HG02870 (cell line): ENCODE data around the gene AUH.

Experiments used
- ATAC-seq: cut with Tn5 transposase; IDR thresholded peaks from one replicate; pipeline ENCODE4 v1.9.1; 2021; ENCODE audit warnings: mild to moderate bottlenecking, moderate library complexity; ENCODE audit not compliant: unreplicated experiment

The AUH gene

GRCh38 chr9:91341258-91341746 lies 20.4 kb downstream of the AUH start:
- ATAC-seq = no peak

- ATAC-seq = no peak
Measured at GRCh38 chr9:91340395-91340967, 21.2 kb downstream of the AUH start.

- ATAC-seq = no peak
Measured at GRCh38 chr9:91338681-91339080, 23.0 kb downstream of the AUH start.

- ATAC-seq = no peak
Measured at GRCh38 chr9:91336786-91337185, 24.9 kb downstream of the AUH start.

GRCh38 chr9:91334053-91334452 lies 27.7 kb downstream of the AUH start:
- no peak for ATAC-seq

- no peak for ATAC-seq
Measured at GRCh38 chr9:91333551-91333950, 28.2 kb downstream of the AUH start.

GRCh38 chr9:91332546-91333231 lies 29.0 kb downstream of the AUH start:
- no peak for ATAC-seq

- ATAC-seq = no peak
Measured at GRCh38 chr9:91331849-91332248, 29.9 kb downstream of the AUH start.

- ATAC-seq = no peak
Measured at GRCh38 chr9:91328186-91328585, 33.5 kb downstream of the AUH start.

- no peak for ATAC-seq
Measured at GRCh38 chr9:91321691-91322090, 40.0 kb downstream of the AUH start.

GRCh38 chr9:91320299-91320698 lies 41.4 kb downstream of the AUH start:
- no peak for ATAC-seq

GRCh38 chr9:91316093-91316492 lies 45.6 kb downstream of the AUH start:
- ATAC-seq = no peak

- ATAC-seq = no peak
Measured at GRCh38 chr9:91315191-91315590, 46.5 kb downstream of the AUH start.

GRCh38 chr9:91312717-91313325 lies 48.9 kb downstream of the AUH start:
- ATAC-seq = no peak

GRCh38 chr9:91310037-91310436 lies 51.7 kb downstream of the AUH start:
- no peak for ATAC-seq

- no peak for ATAC-seq
Measured at GRCh38 chr9:91308191-91308590, 53.5 kb downstream of the AUH start.

GRCh38 chr9:91307279-91307678 lies 54.4 kb downstream of the AUH start:
- no peak for ATAC-seq

GRCh38 chr9:91306296-91306630 lies 55.5 kb downstream of the AUH start:
- no peak for ATAC-seq

- no peak for ATAC-seq
Measured at GRCh38 chr9:91305596-91306295, 56.0 kb downstream of the AUH start.

GRCh38 chr9:91303741-91304415 lies 57.8 kb downstream of the AUH start:
- no peak for ATAC-seq

- ATAC-seq = no peak
Measured at GRCh38 chr9:91302831-91303230, 58.9 kb downstream of the AUH start.
